ENCODE measurements around the gene LSR.

The LSR gene

GRCh38 chr19:35290381-35291127 is 41.8 kb downstream of the LSR start:
- peak in 1 of 2 experiments; percentile 30 for DNase-seq

DNA sequence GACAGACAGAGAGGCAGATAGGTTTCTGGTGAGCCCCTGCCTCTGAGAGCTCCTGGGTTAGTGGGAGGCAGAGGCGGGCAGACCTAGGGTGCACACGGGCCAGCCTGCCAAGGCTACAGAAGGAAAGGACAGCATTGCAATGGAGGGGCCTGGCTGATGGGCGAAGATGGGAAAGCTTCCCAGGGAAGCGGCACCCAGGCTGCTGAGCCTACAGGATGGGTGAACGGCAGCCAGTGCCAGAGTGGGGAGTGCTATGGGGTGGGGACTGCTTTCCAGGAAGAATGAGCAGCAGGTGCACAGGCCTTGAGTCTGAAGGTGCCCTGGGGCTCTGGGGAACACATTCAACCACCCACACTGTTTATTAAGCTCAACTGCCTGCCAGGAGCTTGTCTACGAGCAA is 42.5 kb downstream of the LSR start:
- DNase-seq = peak; percentile 45 to 66

- no peak for DNase-seq
These were observed 43.1 kb downstream of the LSR start, which contains the start of gene MAG for GRCh38 chr19:35291916-35292315. Gene MAG (plus strand): TSS chr19:35292161. CDS start chr19:35295409, 3,248 bp downstream.

DNA sequence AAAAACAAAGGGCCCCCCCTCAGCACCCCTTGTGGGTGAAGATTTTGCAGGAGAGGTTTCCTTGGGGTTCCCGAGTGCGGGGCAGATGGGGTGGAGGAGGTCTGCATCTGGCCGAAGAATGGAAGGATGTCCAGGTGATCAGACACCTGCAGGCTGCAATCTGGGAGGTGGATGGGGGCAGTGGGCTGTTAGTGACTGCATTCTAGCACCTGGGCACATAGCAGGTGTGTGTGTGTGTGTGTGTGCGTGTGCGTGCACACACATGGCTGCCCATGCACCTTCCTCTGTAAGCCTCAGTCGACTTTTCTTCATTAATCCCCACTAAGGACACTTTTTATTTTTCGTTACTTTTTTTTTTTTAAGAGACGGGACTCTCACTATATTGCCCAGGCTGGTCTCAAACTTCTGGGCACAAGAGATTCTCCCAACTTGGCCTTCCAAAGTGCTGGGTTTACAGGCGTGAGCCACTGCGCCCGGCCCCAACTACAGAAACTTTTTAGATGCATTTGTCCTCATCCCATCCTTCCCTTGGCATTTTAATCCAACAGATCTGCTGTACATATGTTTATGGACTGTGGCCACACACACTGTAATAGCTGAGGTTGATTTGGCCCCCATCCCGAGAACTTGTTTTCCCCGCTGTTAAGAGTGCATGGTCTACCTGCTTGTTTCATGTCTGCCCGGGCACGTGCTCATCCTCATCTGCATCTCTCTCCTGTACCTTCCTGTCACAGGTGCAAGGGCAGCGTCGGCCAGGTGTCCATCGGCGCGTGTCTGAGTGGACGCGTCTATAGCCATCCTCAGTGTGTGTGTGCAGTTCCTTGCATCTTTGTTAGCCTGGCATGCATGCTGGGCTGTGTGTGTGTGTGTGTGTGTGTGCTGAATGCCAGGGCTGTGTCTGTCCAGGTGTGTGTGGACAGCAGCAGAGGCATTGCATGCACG is 43.9 kb downstream of the LSR start:
- DNase-seq = peak in 1 of 2 experiments; percentile 38

GRCh38 chr19:35293363-35293739 is 44.5 kb downstream of the LSR start:
- no peak for DNase-seq

- DNase-seq = no peak
These were observed 45.0 kb downstream of the LSR start for GRCh38 chr19:35293808-35294207.

- DNase-seq = no peak
These were observed 45.5 kb downstream of the LSR start for GRCh38 chr19:35294328-35294727.

GRCh38 chr19:35294859-35295791 is 46.3 kb downstream of the LSR start:
- no peak for DNase-seq

- DNase-seq = peak in 1 of 2 experiments; percentile 22
These were observed 47.1 kb downstream of the LSR start for GRCh38 chr19:35295792-35296462.

- no peak for DNase-seq
These were observed 48.1 kb downstream of the LSR start for GRCh38 chr19:35296644-35297514.

DNA sequence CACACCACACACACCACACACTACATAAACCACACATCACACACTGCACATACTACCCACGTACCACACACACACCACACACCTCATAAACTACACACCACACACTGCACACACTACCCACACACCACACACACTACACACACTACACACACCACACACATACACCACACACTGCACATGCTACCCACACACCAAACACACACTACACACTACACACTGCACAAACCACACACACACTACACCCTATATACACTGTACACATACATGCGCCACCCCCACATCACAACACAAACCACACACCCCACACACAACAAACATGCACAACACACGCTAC is 48.7 kb downstream of the LSR start:
- DNase-seq = no peak

DNA sequence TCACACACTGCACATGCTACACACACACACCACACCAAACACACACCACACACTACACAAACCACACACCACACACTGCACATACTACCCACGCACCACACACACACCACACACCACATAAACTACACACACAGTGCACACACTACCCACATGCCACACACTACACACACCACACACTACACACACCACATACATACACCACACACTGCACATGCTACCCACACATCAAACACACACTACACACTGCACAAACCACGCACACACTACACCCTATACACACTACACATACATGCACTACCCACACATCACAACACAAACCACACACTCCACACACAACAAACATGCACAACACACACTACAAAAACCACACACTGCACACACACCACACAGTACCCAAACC is 49.1 kb downstream of the LSR start:
- DNase-seq = no peak

- no peak for DNase-seq
These were observed 49.8 kb downstream of the LSR start for GRCh38 chr19:35298561-35298972.

DNA sequence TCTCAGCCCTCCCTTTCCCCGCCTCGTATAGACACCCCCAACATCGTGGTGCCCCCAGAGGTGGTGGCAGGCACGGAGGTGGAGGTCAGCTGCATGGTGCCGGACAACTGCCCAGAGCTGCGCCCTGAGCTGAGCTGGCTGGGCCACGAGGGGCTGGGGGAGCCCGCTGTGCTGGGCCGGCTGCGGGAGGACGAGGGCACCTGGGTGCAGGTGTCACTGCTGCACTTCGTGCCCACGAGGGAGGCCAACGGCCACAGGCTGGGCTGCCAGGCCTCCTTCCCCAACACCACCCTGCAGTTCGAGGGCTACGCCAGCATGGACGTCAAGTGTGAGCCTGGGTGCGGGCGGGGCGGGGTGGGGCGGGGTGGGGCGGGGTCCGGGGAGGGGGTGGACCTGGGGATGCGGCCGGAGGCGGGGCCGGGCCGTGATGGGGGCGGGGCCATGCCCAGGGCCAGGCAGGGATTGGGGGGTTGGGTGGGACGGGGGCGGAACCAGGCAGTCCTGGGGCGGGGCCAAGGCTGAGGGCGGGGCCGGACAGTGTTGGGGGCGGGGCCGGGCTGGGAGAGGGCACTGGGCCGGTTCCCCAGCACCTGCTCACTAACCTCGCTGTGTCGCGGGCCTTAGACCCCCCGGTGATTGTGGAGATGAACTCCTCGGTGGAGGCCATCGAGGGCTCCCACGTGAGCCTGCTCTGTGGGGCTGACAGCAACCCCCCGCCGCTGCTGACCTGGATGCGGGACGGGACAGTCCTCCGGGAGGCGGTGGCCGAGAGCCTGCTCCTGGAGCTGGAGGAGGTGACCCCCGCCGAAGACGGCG is 50.9 kb downstream of the LSR start:
- DNase-seq = peak in 1 of 2 experiments; percentile 72

GRCh38 chr19:35300339-35300649 is 51.5 kb downstream of the LSR start:
- no peak for DNase-seq

DNA sequence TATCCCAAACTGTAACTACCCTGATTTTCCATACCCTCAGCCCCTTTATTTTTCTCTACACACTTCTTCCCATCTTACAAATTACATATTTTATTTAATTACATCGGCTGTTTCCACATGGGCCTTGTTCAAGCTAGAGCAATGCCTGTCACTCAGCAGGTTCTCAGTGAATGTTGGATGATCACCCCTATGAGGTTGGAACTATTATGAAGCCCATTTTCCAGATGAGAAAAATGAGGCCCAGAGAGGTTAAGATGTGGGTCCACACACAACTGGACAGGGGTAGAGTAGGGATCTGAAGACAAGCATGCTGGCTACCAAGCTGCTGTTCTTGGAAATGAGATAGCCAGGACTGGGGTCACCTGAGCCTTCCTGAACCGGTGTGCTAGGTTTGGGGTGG is 53.2 kb downstream of the LSR start:
- no peak for DNase-seq

- DNase-seq = no peak
These were observed 53.6 kb downstream of the LSR start for GRCh38 chr19:35302446-35302845.

DNA sequence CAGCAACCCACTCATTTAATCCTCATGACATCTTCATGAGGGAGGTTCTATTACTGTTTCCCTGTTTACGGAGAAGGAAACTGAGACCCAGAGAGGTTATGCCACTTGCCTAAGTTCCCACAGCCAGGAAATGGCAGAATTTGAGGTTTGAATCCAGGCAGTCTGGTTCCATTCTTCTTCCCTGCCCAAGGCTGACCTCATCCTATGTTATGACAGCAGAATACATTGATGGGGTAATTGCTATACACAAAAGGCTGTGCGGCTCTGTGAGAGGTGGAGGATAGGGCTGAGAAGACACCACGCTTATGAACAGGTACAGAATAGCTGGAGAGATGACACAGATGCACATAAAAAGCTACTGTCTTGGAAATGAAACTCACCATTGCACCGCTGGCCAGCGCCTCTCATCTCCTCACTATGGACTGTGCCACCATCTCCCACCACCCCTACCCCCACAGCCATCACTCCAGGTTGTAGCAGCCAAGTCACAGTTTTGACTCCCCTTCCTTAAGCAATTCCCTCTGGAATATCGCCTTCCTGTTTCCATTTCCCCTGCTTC is 54.6 kb downstream of the LSR start:
- no peak for DNase-seq

- DNase-seq = no peak
These were observed 55.2 kb downstream of the LSR start for GRCh38 chr19:35304036-35304435.

- DNase-seq = no peak
These were observed 56.4 kb downstream of the LSR start for GRCh38 chr19:35305181-35305580.

Measured in NCI-H526 (cell line).